ENCODE data around the gene SLC66A2.
A peak's percentile ranks its signal among the peaks of the same experiment; 100 is the strongest.
"Not testable (repeated sequence)": the region's sequence is repeated elsewhere in the genome, so short reads cannot be mapped to it uniquely, and the experiment has no call there.

SLC66A2 gene

GRCh38 chr18:79951545-79952455 lies at the start of gene SLC66A2:
SLC66A2 (minus strand) TSS chr18:79951653; CDS start chr18:79950926, 727 bp downstream.
- peak; percentile 75 for DNase-seq (ENCODE audit: low spot score)

GRCh38 chr18:80000877-80001276 lies 49.4 kb upstream of the SLC66A2 start:
- DNase-seq (ENCODE audit: low spot score) = no peak

GRCh38 chr18:79999701-80000100 lies 48.2 kb upstream of the SLC66A2 start:
- not testable (repeated sequence) for DNase-seq (ENCODE audit: low spot score)

- DNase-seq (ENCODE audit: low spot score) = no peak
Measured at GRCh38 chr18:79991494-79991893, 40.0 kb upstream of the SLC66A2 start.

DNA sequence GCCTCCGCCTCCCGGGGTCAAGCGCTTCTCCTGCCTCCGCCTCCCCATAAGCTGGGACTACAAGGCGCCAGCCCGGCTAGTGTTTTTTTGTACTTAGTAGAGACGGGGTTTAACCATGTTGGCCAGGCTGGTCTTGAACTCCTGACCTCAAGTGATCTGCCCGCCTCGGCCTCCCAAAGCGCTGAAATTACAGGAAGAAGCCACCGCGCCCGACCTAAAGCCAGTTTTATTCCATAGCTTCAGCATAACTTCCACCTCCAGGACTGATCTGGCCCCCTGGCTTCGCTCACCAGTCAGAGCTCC lies 37.7 kb upstream of the SLC66A2 start:
- no peak for DNase-seq (ENCODE audit: low spot score)

- DNase-seq (ENCODE audit: low spot score) = peak; percentile 72
Measured at GRCh38 chr18:79988451-79989194, 37.2 kb upstream of the SLC66A2 start, which contains the start of gene TXNL4A. TXNL4A (minus strand) TSS chr18:79988563; CDS start chr18:79988392, 171 bp downstream.

- DNase-seq (ENCODE audit: low spot score) = peak; percentile 64
Measured at GRCh38 chr18:79988071-79988450, 36.6 kb upstream of the SLC66A2 start.

DNA sequence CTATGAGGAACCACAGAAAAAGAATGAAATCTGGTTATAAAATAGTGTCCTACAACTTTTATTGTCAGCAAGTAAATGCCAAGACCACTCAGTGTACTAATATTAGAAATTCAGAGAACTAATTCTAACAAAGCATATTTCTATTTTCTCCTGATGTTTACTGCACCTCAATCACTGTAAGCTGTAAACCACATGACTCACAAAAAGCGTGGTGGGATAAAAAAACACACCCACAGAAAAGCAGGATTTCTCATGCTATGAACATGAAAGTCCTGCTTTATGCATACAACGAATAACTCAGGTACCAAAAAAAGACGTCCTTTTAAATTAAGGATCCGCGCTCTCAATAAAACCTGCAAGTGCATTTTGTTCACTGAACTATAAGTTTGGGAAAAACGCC lies 36.1 kb upstream of the SLC66A2 start:
- DNase-seq (ENCODE audit: low spot score) = no peak

GRCh38 chr18:79986726-79987125 lies 35.3 kb upstream of the SLC66A2 start:
- no peak for DNase-seq (ENCODE audit: low spot score)

- no peak for DNase-seq (ENCODE audit: low spot score)
Measured at GRCh38 chr18:79985172-79985571, 33.7 kb upstream of the SLC66A2 start.

GRCh38 chr18:79983793-79984192 lies 32.3 kb upstream of the SLC66A2 start:
- DNase-seq (ENCODE audit: low spot score) = no peak

GRCh38 chr18:79983253-79983652 lies 31.8 kb upstream of the SLC66A2 start:
- no peak for DNase-seq (ENCODE audit: low spot score)

- DNase-seq (ENCODE audit: low spot score) = no peak
Measured at GRCh38 chr18:79982736-79983135, 31.3 kb upstream of the SLC66A2 start.

- no peak for DNase-seq (ENCODE audit: low spot score)
Measured at GRCh38 chr18:79980585-79980984, 29.1 kb upstream of the SLC66A2 start.

- DNase-seq (ENCODE audit: low spot score) = no peak
Measured at GRCh38 chr18:79979843-79980242, 28.4 kb upstream of the SLC66A2 start.

GRCh38 chr18:79975985-79976680 lies 24.7 kb upstream of the SLC66A2 start:
- DNase-seq (ENCODE audit: low spot score) = no peak

DNA sequence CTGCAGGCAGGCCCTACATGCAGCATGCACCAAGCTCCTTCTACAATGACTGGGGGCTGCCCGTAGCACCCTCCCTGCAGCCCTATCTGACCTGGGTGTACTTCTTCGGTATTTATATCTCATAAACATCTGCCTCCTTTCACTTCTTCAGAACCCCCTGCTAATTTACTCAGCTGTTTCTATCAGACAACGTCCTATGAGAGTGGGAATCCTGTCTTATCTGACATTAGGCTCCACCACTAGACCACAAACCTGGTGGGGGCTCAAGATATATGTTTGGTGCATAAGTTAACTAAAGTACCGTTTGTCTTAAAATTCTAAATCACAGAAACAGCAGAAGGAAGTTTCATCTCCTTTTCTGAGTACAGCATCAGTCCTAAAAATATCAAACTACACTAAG lies 23.6 kb upstream of the SLC66A2 start:
- no peak for DNase-seq (ENCODE audit: low spot score)

- DNase-seq (ENCODE audit: low spot score) = no peak
Measured at GRCh38 chr18:79974025-79974654, 22.7 kb upstream of the SLC66A2 start.

GRCh38 chr18:79973517-79973916 lies 22.1 kb upstream of the SLC66A2 start:
- DNase-seq (ENCODE audit: low spot score) = no peak

- DNase-seq (ENCODE audit: low spot score) = no peak
Measured at GRCh38 chr18:79972720-79973119, 21.3 kb upstream of the SLC66A2 start.

DNA sequence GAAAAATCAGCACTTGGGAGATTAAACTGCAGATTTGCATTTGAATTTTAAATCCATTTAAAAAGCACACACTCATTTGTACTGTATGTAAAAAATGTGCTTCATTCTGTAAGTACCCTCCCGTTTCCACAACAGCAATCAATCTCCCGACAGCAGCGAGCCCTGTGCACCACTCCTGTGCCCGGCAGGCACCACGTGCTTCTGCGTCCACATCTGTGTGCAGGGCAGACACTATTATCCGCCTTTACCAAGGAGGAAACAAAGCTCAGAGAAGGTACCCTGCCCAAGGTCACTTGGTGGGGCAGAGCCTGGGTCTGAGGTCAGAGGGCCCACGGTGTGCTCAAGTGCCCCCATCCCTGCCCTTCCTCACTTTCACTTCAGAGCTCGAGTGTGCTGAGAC lies 20.5 kb upstream of the SLC66A2 start:
- DNase-seq (ENCODE audit: low spot score) = no peak

Data from HuH-7 (cell line).